IMR-90 (cell line): ENCODE data around the gene PFDN6. TPM values are rescaled to one million over a fixed set of nuclear protein-coding genes. Genes with fewer than 3 reads are reported as not detected.
A peak's percentile ranks its signal among the peaks of the same experiment; 100 is the strongest.

Experiments used
- ATAC-seq: fragments of 200-7000 bp; cut with Tn5 transposase; 2 replicates; pipeline ENCODE4 v1.9.1; 2020; ENCODE audit warnings: low read depth, mild to moderate bottlenecking, moderate library complexity
- BruUV-seq: library from RNA; stranded (reverse); fragments of 400-500 nt; replicated peaks from 2 replicates; lab custom pipeline; 2021; lab: Mats Ljungman, UMichigan
- CTCF ChIA-PET: fragments of 300-600 bp; formaldehyde crosslinking; extraction: SDS; loops from one replicate; lab custom pipeline; 2021; ENCODE audit warnings: antibody characterized with exemption; lab: Yijun Ruan, JAX
- POLR2A ChIA-PET: fragments of 300-600 bp; sonication (Branson Sonifier 250); formaldehyde crosslinking; loops from one replicate; lab custom pipeline; 2022; ENCODE audit warnings: antibody characterized with exemption; ENCODE audit not compliant: unreplicated experiment; lab: Charles Lee
- DNase-seq: peaks from one replicate; pipeline ENCODE4 v3.0.0; 2013
- H2AFZ ChIP-seq: replicated peaks from 2 replicates; pipeline ENCODE3; 2013; ENCODE audit warnings: low read length, mild to moderate bottlenecking; ENCODE audit not compliant: poor library complexity
- H2AK5ac ChIP-seq: 2 replicates; pipeline ENCODE4 v1.6.1; 2013; ENCODE audit warnings: low read depth, low read length, inconsistent platforms
- H2AK9ac ChIP-seq: replicated peaks from 2 replicates; pipeline ENCODE3; 2013; ENCODE audit warnings: mild to moderate bottlenecking, low read depth, low read length, moderate library complexity; ENCODE audit not compliant: poor library complexity
- H2BK120ac ChIP-seq: 2 replicates; pipeline ENCODE4 v1.6.1; 2013; ENCODE audit warnings: low read depth, low read length, inconsistent platforms
- H2BK15ac ChIP-seq: 3 replicates; pipeline ENCODE4 v1.6.1; 2013; ENCODE audit warnings: low read depth, low read length, inconsistent platforms
- H2BK20ac ChIP-seq: 2 replicates; pipeline ENCODE4 v1.6.1; 2013; ENCODE audit warnings: low read depth, mild to moderate bottlenecking, inconsistent platforms, low read length, moderate library complexity
- H2BK5ac ChIP-seq: 2 replicates; pipeline ENCODE4 v1.6.1; 2013; ENCODE audit warnings: mild to moderate bottlenecking, low read depth, low read length, inconsistent platforms; ENCODE audit not compliant: poor library complexity, severe bottlenecking
- H3K14ac ChIP-seq: replicated peaks from 2 replicates; pipeline ENCODE4 v1.6.1; 2013; ENCODE audit warnings: low read depth, low read length, inconsistent platforms
- H3K18ac ChIP-seq: 2 replicates; pipeline ENCODE4 v1.6.1; 2013; ENCODE audit warnings: low read depth, low read length, control low read depth
- H3K23ac ChIP-seq: 2 replicates; pipeline ENCODE4 v1.6.1; 2013; ENCODE audit warnings: low read depth, low read length, inconsistent platforms
- H3K27ac ChIP-seq: 2 replicates; pipeline ENCODE4 v1.5.1; 2013; ENCODE audit warnings: mild to moderate bottlenecking, control low read depth, low read length; ENCODE audit not compliant: insufficient read depth
- H3K27me3 ChIP-seq: 2 replicates; pipeline ENCODE4 v1.6.1; 2013; ENCODE audit warnings: low read length; ENCODE audit not compliant: control insufficient read depth, insufficient read depth
- H3K36me3 ChIP-seq: 2 replicates; pipeline ENCODE4 v1.6.1; 2013; ENCODE audit warnings: low read length, mixed read lengths; ENCODE audit not compliant: control insufficient read depth, insufficient read depth
- H3K4ac ChIP-seq: 2 replicates; pipeline ENCODE4 v1.6.1; 2013; ENCODE audit warnings: low read depth, low read length, inconsistent platforms
- H3K4me1 ChIP-seq: 2 replicates; pipeline ENCODE4 v1.6.1; 2013; ENCODE audit warnings: low read length, mixed read lengths; ENCODE audit not compliant: control insufficient read depth, insufficient read depth
- H3K4me2 ChIP-seq: 2 replicates; pipeline ENCODE4 v1.6.1; 2013; ENCODE audit warnings: low read depth, mild to moderate bottlenecking, control low read depth, low read length, moderate library complexity
- H3K4me3 ChIP-seq: 2 replicates; pipeline ENCODE4 v1.5.1; 2013; ENCODE audit warnings: low read depth, mild to moderate bottlenecking, control low read depth, low read length, moderate library complexity; ENCODE audit not compliant: insufficient read depth
- H3K56ac ChIP-seq: 2 replicates; pipeline ENCODE4 v1.6.1; 2013; ENCODE audit warnings: low read length, inconsistent platforms; ENCODE audit not compliant: insufficient read depth; ENCODE audit errors: extremely low read depth
- H3K79me1 ChIP-seq, 2 experiments: 2 replicates each; pipeline ENCODE4 v1.6.1; 2013; ENCODE audit warnings: low read length in 2 of 2, inconsistent platforms in 1 of 2, low read depth in 1 of 2
- H3K9ac ChIP-seq: 2 replicates; pipeline ENCODE4 v1.6.1; 2013; ENCODE audit warnings: low read depth, low read length, control low read depth
- H3K9me1 ChIP-seq: 2 replicates; pipeline ENCODE4 v1.6.1; 2013; ENCODE audit warnings: low read length, inconsistent platforms; ENCODE audit not compliant: insufficient read depth
- H3K9me3 ChIP-seq: 2 replicates; pipeline ENCODE4 v1.6.1; 2013; ENCODE audit warnings: low read length; ENCODE audit not compliant: control insufficient read depth, insufficient read depth
- H4K20me1 ChIP-seq: 2 replicates; pipeline ENCODE4 v1.6.1; 2013; ENCODE audit warnings: low read length, inconsistent platforms; ENCODE audit not compliant: insufficient read depth
- H4K5ac ChIP-seq: 2 replicates; pipeline ENCODE4 v1.6.1; 2013; ENCODE audit warnings: mild to moderate bottlenecking, low read depth, low read length, control low read depth
- H4K8ac ChIP-seq, 2 experiments: 2 replicates each; pipeline ENCODE4 v1.6.1; 2013; ENCODE audit warnings: low read depth in 2 of 2, low read length in 2 of 2, control low read depth in 1 of 2, inconsistent platforms in 1 of 2
- H4K91ac ChIP-seq: 2 replicates; pipeline ENCODE4 v1.6.1; 2013; ENCODE audit warnings: low read depth, low read length, inconsistent platforms; ENCODE audit not compliant: insufficient read depth
- BHLHE40 ChIP-seq: fragments of 150-350 bp; IDR thresholded peaks from 2 replicates; pipeline ENCODE4 v1.6.1; 2016; ENCODE audit warnings: mild to moderate bottlenecking, low read depth, low read length
- CEBPB ChIP-seq: IDR thresholded peaks from 2 replicates; pipeline ENCODE4 v1.6.1; 2012; ENCODE audit warnings: low read depth, low read length, improper control_type of control experiment
- CHD1 ChIP-seq: IDR thresholded peaks from 2 replicates; pipeline ENCODE4 v1.6.1; 2012; ENCODE audit warnings: low read depth, low read length, improper control_type of control experiment
- FOS ChIP-seq: fragments of 150-350 bp; IDR thresholded peaks from 2 replicates; pipeline ENCODE4 v1.6.1; 2016; ENCODE audit warnings: low read depth, low read length
- MAFK ChIP-seq: IDR thresholded peaks from 2 replicates; pipeline ENCODE4 v1.6.1; 2012; ENCODE audit warnings: low read depth, low read length, improper control_type of control experiment
- MXI1 ChIP-seq: IDR thresholded peaks from 2 replicates; pipeline ENCODE4 v1.6.1; 2012; ENCODE audit warnings: low read depth, mild to moderate bottlenecking, low read length, moderate library complexity, borderline replicate concordance
- NFE2L2 ChIP-seq: fragments of 150-350 bp; IDR thresholded peaks from 2 replicates; pipeline ENCODE4 v1.6.1; 2016; ENCODE audit warnings: low read depth, mild to moderate bottlenecking, low read length
- POLR2A ChIP-seq: IDR thresholded peaks from 2 replicates; pipeline ENCODE4 v1.6.1; 2012; ENCODE audit warnings: mild to moderate bottlenecking, low read depth, low read length
- RAD21 ChIP-seq: IDR thresholded peaks from 2 replicates; pipeline ENCODE4 v1.6.1; 2012; ENCODE audit warnings: low read length, improper control_type of control experiment
- RCOR1 ChIP-seq: IDR thresholded peaks from 2 replicates; pipeline ENCODE4 v1.6.1; 2012; ENCODE audit warnings: mild to moderate bottlenecking, low read length, improper control_type of control experiment; ENCODE audit not compliant: insufficient replicate concordance
- SMC3 ChIP-seq: fragments of 150-350 bp; IDR thresholded peaks from 2 replicates; pipeline ENCODE4 v1.6.1; 2016; ENCODE audit warnings: low read depth, mild to moderate bottlenecking, antibody characterized with exemption, low read length, moderate library complexity
- WGBS, 2 experiments: methylation state at CpG; one replicate each; pipeline versions ENCODE4 v1.1.5 to v1.1.7; 2013; ENCODE audit warnings: missing lambda C conversion rate in 2 of 2; ENCODE audit not compliant: insufficient read length in 1 of 2; ENCODE audit errors: extremely low coverage in 2 of 2; 5-methylcytosine and 5-hydroxymethylcytosine counted together
- dilution Hi-C: fragments of 300-500 bp; cut with HindIII; formaldehyde crosslinking; loops from one replicate; pipeline ENCODE4 v1.14.3; 2018; ENCODE audit warnings: low sequenced_read_pairs; ENCODE audit not compliant: unreplicated experiment
- in situ Hi-C: fragments of 300-500 bp; cut with MboI; formaldehyde crosslinking; loops from 3 replicates; pipeline ENCODE4 v1.14.3; 2019; ENCODE audit warnings: low sequenced_read_pairs, inconsistent platforms, mixed read lengths
- intact Hi-C: fragments of 100-400 bp; cut with micrococcal nuclease; formaldehyde crosslinking; loops from 2 replicates; pipeline ENCODE4 v1.10.0; 2022
- polyA plus RNA-seq, 3 experiments: library from polyadenylated mRNA; depleted of rRNA; stranded (reverse); fragments of >200 nt; gene quantifications; 2 replicates each; pipeline ENCODE4 v1.2.3, GENCODE V29; 2012; ENCODE audit warnings: low replicate concordance in 1 of 3
- total RNA-seq: library from RNA; depleted of rRNA; stranded (reverse); fragments of >200 nt; gene quantifications from 2 replicates; pipeline ENCODE4 v1.2.3, GENCODE V29; 2012

PFDN6 gene
- total and polyA plus RNA-seq, 2 of the 4 experiments (the other 2 are of a cell fraction) = 24.4 to 92.1 TPM

GRCh38 chr6:33318426-33319073 is 29.1 kb downstream of the PFDN6 start (continued):
- TF ChIP-seq FOS = no peak

GRCh38 chr6:33319939-33320314 is 30.5 kb downstream of the PFDN6 start:
- peaks cover 33% of the 10 kb centered on the region for H3K4me1 ChIP-seq
- H3K4me3 ChIP-seq = peak overlapping the region; percentile 25
- peak overlapping the region; percentile 98 for H3K4ac ChIP-seq
- peak overlapping the region; percentile 98 for H3K27ac ChIP-seq
- H2BK15ac ChIP-seq = peak overlapping the region; percentile 86
- peaks cover 10% of the 10 kb centered on the region for H4K20me1 ChIP-seq
- peak overlapping the region; percentile 94 for H3K23ac ChIP-seq
- dilution Hi-C loops (no loop called here), in situ Hi-C loops (no loop called here), intact Hi-C loops (no loop called here)
- DNase-seq (no peak), ATAC-seq (no peak)
- H4K5ac ChIP-seq = peak overlapping the region; percentile 80
- no peaks in the 10 kb centered on the region for H3K9me3 ChIP-seq
- H3K14ac ChIP-seq = peak overlapping the region; percentile 95
- H3K36me3 ChIP-seq = peaks cover 28% of the 10 kb centered on the region
- peak overlapping the region; percentile 77 for H2BK20ac ChIP-seq
- H2AFZ ChIP-seq = peak overlapping the region; percentile 71
- peak overlapping the region; percentile 97 for H2BK5ac ChIP-seq
- peak overlapping the region; percentile 96 for H2AK5ac ChIP-seq
- H4K91ac ChIP-seq = peak overlapping the region; percentile 96
- H2AK9ac ChIP-seq = peak overlapping the region; percentile 98
- peak overlapping the region; percentile 89 for H2BK120ac ChIP-seq
- H3K27me3 ChIP-seq = no peaks in the 10 kb centered on the region
- 79% methylated on average over 3 of the region's 3 CpGs; no CpG with 5 or more reads in 1 of the 2 experiments for WGBS, 2 experiments
- ChIA-PET POLR2A (no interaction called here), CTCF (no interaction called here)
- peak overlapping the region; percentile 83 to 93 for H4K8ac ChIP-seq
- TF ChIP-seq CHD1 (no peak), SMC3 (no peak), RCOR1 (no peak), MXI1 (no peak), RAD21 (no peak), MAFK (no peak), POLR2A (no peak), FOS (no peak), CEBPB (no peak), NFE2L2 (no peak), BHLHE40 (no peak)
- peak overlapping the region; percentile 74 for H3K18ac ChIP-seq
- peaks cover 30 to 64% of the 10 kb centered on the region in 2 experiments for H3K79me1 ChIP-seq
- H3K56ac ChIP-seq = peak overlapping the region; percentile 84
- H3K4me2 ChIP-seq = peak overlapping the region; percentile 78
- BruUV-seq = no TSS peak
- peaks cover 22% of the 10 kb centered on the region for H3K9me1 ChIP-seq
- peak overlapping the region; percentile 89 for H3K9ac ChIP-seq
